ENCODE results near the gene LETM1.

The LETM1 gene

DNA sequence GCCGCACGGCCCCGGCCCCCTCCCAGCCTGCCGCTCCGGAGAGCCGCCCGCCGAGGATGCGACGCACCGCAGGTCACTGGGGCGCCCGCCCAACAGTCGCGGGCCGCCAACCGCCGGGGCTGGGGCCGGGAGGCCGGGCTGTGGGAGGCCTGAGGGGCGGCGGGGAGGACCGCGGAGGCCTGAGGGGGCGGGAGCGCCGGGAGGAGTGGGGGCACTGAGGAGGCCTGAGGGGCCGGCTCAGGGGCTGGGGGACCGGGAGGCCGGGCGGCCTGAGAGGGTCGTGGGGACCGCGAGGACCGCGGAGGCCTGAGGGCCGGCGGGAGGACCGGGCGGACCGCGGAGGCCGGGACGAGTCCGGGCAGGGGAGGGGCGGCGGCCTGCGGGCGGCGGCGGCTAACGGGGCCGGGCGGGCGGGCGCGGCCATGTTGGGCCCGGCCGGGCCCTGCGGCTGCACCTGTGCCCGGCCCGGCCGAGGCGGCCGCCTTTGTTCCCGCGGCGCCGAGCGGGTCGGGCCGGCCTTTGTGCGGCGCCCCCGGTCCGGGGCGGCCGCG, 15.6 kb upstream of the LETM1 start:
- DNase-seq = peak in 1 of 4 experiments; percentile 42

DNA sequence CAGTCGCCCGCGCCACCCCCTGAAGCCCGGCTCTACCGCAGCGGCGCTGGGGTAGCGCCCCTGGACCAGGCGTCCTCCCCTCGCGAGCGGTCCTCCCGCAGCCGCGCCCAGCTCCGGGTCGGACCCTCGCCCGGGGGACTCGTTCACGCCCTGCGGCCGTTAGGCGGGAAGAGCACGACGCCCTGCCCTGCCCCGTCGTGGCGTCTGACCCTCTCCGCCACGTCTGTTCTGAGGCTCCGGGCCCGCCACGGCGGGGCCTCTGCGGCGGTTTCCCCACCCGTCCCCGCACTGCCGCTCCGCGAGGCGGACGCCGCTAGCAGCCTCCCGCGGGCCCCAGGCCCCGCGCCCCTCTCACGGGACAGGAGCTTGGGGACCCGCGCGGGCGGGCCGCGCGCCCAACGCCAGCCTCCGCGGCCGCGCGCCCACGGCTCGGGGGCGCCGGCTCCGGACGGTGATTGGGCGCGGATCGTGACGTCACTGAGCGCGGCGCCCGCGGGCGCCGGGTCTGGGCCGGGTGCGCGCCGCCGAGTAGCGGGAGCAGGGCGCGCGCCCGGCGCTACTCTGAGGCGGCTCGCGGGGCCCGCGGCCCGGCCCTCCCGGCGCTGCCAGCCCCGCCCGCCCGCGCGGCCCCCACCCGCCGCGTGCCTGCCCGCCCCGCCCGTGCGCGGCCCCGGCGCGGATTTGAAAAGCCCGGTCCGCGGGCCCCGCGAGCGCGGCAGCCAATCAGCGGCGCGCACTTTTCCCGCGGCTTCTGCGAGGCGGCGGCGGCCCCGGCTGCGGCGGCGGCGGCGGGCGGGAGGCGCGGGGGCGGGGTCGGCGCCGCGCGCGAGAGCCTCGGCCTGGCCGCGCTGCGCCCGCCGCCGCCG, 14.9 kb upstream of the LETM1 start, which contains the start of gene NSD2:
Gene NSD2 (plus strand): TSS at position 816 of the 866 bp plus-strand sequence. CDS start 29,262 bp downstream, outside the sequence.
- DNase-seq = peak; percentile 65 to 97 (median 78)

DNA sequence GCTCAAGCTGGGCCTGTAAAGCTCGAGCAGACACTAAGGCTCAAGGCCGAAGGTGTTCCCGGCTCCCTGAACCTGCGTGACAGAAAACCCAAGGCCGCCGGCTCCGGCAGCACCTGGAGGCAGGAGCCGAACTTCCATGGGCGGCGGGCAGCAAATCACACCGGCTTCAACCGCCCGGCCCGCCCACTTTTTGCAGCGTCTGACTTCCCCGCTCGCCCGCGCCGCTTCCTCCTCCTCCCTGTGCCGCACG, 14.3 kb upstream of the LETM1 start:
- DNase-seq = peak; percentile 52 to 82 (median 62)

DNA sequence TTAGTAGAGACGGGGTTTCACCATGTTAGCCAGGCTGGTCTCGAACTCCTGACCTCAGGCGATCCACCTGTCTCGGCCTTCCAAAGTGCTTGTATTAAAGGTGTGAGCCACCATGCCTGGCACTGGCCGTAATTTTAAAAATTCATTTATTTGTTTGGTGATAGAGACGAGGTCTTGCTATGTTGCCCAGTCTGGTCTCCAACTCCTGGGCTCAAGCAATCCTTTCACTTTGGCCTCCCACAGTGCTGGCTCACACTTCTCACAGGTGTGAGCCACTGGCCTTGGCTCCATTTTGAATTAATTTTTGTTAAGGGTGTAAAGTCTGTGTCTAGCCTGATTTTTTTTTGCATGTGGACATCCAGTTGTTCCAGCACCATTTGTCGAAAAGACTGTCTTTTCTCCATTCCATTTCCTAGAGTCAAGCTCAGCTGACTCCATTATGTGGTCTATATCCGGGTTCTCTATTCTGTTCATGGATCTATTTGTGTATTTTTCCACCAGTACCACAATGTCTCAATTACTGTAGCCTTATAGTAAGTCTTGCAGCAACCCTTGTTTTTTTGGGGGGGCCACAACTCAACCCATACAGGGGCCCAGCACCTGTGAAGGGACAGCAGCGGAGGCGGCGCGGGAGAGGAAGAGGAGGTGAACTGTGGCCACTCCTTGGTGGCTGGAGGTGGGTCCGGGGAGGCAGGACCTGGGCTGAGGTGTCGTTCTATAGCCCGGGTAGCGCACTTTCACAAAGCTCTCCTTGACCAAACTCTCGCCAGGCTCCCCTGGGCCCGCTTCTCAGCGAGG, 13.8 kb upstream of the LETM1 start:
- DNase-seq = no peak

DNA sequence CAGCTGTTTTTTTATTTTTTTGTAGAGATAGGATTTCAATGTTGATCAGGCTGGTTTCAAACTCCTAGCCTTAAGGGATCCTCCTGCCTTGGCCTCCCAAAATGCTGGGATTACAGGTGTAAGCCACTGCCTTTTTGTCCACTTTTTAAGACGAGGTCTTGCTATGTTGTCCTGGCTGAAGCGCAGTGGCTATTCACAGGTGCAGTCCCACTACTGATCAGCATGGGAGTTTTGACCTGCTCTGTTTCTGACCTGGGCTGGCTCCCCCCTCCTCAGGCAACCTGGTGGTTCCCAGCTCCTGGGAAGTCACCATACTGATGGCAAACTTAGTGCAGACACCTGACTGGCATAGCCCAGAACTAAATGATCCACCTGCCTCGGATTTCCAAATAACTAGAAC, 13.0 kb upstream of the LETM1 start:
- no peak for DNase-seq

DNA sequence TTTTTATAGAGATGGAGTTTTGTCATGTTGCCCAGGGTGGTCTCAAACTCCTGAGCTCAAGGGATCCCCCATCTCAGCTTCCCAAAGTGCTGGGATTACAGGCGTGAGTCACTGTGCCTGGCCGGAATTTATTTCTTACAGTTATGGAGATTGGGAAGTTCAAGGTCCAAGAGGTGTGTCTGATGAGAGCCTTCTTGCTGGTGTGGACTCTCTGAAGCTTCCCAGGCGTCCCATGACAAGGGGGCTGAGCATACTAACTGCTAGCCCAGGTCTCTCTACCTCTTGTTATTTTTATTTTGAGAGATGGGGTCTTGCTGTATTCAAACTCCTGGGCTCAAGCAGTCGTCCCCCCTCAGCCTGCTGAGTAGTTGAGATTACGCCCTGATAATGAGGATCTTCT, 12.3 kb upstream of the LETM1 start:
- no peak for DNase-seq

DNA sequence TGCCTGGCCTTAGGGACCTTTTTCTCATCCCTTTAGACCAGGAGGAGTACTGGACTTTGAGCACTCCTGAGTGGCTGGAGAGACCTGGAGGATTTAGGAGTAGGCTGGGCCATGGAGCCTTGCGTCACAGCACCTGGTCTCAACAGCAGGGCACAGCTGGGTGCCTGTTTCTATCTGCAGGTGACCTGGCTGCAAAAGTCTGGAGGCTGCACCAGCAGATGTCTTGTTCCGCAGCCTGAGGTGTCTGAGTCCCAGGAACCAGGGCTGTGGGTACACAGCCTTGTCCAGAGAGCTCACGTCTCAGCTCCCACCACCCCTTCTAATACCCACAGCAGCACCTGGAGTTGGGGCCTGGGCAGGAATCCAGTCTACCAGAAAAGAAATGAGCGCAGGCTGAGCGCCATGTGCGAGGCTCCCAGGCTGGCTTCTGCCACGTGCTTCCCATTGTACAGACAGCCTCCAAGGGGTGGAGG, 10.3 kb upstream of the LETM1 start:
- DNase-seq = no peak

DNA sequence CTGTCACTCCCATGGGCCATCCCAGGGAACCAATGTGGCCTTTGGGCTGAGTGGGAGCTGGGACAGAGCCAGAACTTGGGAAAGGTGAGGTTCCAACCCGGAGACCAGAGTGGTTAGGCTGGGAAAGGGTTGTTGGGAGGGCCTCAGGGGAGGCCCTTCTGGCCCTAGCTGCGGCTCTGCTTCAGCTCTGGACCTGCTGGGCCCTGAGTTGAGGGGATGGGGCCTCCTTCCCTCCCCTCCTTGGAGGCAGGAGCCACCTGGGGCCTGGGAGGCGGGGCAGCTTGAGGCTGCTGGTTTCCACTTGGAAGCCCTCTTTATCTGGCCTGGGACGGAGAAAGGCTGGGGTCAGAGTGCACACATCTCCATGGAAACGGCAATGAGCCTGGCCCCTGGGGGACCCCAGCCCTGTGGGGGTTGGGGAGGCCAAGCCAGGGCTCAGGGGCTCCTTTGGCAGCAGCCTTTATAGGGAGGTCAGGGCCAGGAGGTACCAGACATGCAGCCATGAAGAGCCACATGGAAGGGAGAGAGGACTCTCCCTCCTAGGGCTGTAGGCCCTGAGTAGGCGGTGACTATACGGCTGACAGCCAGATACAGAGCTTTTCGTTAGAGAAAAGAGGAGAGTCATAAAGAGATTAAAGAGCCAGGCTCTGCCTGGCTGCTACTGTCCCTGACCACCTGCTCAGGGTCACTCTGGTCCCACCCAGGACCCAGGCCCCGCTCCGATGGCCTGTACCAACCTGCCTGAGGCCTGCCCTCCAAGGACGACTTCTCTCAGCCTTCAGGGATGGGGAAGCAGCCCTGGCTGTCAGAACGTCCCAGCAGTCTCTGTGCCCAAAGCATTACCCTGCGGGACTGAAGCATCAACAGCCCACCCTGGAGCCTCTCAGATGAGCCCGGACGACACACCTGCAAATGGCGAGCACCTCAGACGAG, 8.4 kb upstream of the LETM1 start:
- no peak for DNase-seq

DNA sequence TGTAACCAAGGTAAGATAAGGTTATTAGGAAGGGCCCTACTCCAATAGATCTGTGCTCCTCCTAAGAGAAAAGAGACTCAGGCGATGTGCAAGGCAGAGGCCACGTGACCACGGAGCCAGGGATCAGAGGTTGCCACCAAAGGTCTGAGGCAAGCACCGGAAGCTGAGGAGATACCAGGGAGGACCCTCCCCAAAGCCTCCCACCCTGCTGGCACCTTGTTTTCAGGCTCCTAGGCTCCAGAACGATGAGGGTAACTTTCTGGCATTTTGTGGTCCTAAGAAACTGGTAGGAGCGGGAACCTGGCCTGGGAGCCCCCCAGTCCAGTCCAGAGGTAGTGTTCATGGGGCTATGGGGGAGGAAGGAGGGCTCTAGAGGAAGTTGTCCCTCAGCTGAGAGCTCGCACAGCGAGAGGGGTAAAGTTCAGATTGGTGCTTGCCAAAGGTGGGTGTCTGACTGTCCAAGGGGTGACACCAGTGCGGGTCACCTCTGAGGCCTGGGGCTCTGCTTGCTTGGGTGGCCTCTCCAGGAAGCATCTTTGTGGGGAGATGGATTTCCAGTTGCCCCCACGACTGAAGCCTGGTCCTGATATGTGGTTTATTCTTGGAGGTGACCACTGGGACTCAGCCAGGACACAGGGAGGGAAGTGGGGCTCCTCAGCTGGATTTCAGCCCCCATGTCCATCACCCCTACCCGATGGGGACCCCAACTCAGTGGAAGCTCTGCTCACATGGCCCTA, 7.5 kb upstream of the LETM1 start:
- DNase-seq = no peak

DNA sequence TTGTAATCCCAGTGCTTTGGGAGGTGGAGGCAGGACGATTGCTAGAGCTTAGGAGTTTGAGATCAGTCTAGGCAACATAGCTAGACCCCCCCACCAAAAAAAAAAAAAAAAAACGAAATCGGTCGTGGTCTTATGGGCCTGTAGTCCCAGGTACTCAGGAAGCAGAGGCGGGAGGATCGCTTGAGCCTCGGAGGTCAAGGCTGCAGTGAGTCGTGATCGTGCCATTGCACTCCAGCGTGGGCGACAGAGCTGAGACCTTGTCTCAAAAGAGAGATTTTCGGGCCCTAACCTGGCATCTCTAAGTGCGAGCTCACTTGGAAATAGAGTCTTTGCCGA, 7.0 kb upstream of the LETM1 start:
- no peak for DNase-seq

DNA sequence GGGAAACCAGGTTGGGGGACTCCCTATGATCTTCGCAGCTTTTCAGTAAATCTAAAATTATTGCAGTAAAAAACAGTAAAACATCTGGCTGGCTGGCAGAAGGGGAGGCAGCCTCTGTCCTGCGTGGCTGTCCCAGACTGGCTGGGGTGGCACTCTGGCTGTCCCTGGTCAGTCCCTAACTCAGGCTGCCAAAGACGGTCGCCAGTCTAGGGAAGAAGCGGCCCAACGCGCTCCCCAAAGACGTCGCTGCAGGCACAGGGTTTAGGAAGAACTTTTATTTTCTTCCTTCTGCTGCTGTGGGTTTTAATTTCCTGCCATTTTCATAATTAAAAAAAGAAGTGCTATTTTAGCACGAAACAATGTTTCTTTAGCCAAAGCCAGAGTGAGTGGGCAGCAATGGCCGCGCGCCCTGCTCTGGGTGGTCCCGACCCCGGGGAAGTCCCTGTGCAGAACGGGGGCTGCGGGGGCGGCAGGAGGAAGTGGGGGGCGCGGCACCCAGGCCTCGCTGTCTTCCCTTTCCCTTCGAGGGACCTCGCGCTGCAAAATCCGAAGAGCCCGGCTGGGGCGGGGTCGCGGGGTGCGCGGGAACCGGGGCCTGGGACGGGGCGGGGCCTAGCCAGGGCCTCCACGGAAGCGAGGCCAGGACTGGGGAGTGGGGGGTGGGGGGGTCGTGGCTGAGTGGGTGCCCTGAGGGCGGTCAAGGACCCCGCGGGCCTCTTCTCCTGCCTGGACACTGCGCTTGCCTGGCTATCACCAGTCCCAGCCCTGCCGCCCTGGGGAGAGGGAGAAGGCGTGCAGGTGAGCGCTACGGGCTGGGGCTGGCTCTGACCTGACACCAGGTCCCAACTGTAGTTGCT, 6.3 kb upstream of the LETM1 start:
- DNase-seq = peak in 1 of 4 experiments; percentile 13

DNA sequence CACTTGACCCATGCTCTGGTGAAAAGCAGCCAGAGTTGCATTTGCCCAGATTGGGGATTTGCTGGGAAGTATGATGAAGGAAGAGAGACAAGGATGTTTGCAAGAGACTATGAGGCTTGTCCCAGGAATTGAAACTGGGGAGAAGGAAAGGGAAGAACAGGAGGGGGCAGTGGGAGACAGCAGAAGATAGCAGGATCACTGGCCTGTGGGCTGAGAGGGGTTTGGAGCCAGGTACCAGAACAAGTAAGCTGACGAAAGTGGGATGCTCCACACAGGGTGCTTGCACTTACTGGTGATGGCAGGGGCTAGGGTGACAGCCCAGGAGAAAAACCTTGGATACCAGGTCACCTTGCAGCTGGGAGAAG, 3.4 kb upstream of the LETM1 start:
- DNase-seq = no peak

DNA sequence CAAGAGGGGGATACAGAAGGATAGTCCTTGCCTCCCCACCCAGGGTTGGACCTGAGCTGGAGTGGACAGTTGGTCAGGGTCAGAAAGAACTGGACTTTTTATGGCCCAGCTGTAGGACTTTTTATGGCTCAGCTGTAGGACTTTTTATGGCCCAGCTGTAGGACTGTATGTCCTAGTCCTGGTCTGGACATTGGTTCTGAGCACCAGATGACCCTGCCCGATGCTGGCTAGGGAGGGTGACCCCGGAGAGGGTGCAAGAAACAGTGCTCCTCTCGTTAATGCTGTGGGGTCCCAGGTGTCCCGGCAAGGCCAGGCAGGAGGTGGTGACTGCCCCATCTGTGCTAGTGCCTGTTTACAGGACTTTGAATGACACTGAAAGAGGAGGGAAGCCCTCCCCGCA, 2.0 kb upstream of the LETM1 start:
- DNase-seq = no peak

DNA sequence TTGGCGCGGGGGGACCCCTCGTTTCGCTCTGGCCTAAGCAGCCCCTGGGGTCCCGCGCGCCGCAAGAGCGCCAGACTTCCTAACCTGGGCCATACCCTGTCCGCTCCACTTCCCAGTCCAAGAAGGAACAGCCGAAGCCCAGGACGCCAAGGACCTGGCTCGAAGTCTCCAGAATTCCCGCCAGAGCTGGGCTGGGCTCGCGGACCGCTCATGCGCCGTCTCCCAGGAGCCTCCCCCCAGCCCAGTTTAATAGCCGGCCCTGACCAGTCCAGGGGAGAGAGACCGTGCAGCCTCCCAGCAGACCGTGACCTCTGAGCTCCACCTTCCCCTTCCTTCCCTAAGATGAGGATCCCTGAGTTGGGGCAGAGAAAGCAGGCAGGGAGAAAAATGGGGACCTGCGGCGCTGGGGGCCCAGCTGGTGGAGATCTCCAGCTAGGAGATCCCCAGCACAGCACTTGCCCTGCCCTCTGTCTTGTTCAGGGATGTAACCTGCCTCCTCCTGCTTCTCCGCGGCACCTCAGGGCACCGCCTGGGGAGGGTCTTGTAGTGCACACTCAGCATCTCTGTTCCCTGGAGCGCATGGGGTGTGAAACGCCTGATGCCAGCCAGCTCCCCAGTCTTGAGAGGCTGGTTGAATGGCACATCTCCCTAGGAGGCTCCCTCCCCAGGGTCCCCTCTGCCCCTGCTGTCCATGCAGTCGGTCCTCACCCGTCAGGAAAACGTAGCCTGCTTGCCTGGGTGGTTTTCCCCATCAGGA, 1.2 kb upstream of the LETM1 start:
- DNase-seq = no peak

DNA sequence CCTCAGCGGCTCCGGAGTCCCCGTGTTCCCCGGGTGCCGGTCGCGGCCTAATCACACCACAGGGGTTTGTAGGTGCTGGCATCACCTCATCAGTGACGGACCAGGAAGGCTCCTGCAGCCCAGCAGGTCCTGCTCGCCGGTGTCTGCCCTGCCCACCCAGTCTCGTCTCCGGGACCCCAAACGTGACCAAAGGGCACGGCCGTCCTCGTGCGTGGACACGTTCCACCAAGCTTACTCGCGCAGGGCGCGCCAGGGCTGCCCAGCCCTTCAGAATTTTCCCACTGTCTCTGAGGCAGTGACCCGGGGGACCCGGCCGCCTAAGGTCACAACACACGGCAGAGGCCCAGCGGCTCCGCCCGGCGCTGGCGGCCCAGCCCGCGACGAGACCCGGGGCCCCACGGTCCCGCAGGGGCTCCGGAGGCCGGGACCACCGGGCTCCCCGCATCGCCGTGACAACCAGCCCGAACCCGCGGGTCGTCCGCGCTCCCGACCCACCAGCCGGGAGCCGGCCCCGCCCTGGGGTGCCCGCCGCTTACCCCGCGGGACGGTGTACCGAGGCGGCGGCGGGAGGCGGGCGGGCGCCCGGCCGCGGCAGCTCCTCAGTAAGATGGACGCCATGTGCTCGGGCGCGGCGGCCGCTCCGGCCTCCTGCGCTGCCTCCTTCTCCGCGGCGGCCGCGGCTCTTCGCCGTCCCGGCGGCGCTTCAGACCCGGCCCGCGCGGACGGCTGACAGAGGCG, 454 bp downstream of the LETM1 start:
- DNase-seq = no peak

DNA sequence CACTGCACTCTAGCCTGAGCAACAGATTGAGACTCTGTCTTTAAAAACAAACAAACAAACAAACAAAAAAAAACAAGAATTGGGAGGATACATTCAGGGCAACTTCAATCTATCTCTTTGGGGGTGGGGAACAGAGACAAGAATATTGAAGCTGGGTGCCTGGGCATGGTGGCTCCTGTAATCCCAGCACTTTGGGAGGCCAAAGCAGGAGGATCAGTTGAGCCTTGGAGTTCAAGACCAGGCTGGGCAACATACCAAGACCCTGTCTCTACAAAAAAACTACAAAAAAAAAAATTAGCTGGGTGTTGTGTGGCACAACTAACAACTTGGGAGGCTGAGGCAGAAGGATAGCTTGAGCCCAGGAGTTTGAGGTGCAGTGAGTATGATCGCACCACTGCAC, 1.2 kb downstream of the LETM1 start:
- no peak for DNase-seq

DNA sequence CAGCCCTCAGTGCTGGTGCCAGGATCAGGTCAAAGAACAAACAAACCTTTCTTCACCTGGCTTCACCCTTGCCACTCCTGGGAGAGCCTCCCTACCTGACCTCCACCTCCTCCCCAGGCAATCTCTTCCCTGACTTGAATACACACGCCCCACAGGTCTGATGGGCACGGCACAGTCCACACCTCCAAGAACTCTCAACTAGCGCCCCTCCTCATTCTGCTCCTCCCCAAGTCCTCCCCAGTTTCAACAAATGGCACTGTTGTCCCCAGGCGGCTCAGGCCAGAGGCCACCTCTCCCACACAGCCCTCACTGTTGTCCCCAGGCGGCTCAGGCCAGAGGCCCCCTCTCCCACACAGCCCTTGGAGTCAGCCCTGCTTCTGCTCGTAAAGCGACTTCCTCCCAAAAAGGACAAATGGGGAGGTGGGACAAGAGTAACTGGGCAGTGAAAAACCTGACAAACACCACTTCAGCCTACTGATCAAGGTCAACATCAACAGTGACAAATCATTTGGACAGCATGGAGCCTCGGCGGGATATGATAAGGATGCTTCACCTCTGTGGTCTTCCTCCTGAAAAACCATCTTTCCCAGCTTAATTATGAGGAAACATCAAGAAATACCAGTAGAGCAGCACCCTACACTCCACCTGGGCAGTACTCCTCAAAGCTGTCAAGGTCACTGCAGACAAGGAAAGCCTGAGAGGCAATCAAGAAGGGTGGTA, 2.9 kb downstream of the LETM1 start:
- no peak for DNase-seq

DNA sequence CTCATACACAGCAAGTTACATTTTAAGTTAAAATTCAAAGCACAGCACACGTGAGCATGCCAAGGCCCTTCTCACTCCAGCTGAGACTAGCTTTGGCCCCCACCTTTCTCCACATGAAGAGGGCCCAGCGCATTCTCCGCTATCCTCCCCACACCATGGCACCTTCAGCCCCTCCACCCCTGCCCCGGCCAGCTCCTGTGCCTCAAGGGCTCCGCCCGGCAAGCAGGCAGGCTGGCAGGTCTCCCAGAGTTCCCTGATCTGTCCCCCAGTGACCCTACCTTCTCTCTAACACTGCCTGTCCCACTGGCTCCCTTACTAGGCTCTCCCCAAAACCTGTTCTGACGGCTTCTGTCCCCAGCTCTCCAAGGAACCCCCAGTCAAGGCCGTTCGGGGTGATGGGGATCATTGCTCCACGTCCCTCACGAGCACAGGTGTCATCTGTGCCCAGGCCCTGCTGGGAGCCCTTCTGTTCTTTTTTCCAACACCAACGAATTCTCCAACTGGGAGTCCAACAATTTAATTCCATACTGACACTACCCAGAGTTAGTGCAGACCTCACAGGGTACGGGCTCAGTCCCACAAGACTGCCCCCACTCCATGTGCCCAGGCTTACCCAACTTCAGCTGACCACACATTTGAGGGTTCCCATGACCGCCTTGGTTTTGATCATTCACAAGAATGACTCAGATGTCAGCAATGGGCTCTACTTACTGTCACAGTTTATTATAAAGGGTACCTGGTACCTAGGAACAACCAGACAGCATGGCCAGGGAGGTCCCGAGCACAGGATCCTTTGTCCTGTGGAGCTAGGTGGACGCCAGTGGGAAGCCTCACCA, 4.2 kb downstream of the LETM1 start:
- no peak for DNase-seq
